Tibial artery (tissue), 4 donors: Measurements from ENCODE around the gene TDRKH.

Experiments
- DNase-seq, 2 donors: peaks; one replicate each; pipeline ENCODE4 v3.0.0-alpha.2; 2019
- H3K27ac ChIP-seq, 2 donors: fragments of 200-600 bp; sonication (generic) in 1 of 2; 1 replicate in 1 of 2; 2 replicates in 1 of 2; pipeline ENCODE4 v1.5.1; 2018 to 2019; ENCODE audit warnings: mild to moderate bottlenecking in 1 of 2
- H3K27me3 ChIP-seq, 2 donors: fragments of 200-600 bp; sonication (generic) in 1 of 2; one replicate each; pipeline versions ENCODE4 v1.5.1 to v1.6.0; 2016 to 2019
- H3K36me3 ChIP-seq, 3 donors: fragments of 200-600 bp; sonication (generic) in 2 of 3; one replicate each; pipeline ENCODE4 v1.5.1; 2016 to 2019; ENCODE audit warnings: mild to moderate bottlenecking in 2 of 3
- H3K4me1 ChIP-seq, 4 donors: fragments of 200-600 bp; sonication (generic) in 2 of 4; 1 replicate in 3 of 4; 2 replicates in 1 of 4; pipeline ENCODE4 v1.5.1; 2016 to 2019
- H3K4me3 ChIP-seq, 2 donors: fragments of 200-600 bp; sonication (generic) in 1 of 2; 1 replicate in 1 of 2; 2 replicates in 1 of 2; pipeline ENCODE4 v1.5.1; 2018 to 2019; ENCODE audit warnings: mild to moderate bottlenecking in 2 of 2
- H3K9me3 ChIP-seq, 3 donors: fragments of 200-600 bp; sonication (generic) in 1 of 3; one replicate each; pipeline ENCODE4 v1.5.1; 2016 to 2019
- CTCF ChIP-seq, 2 experiments: fragments of 200-600 bp in 1 of 2; fragments of 450-650 bp in 1 of 2; IDR thresholded peaks; one replicate each; pipeline ENCODE4 v1.5.1; 2017 to 2019; ENCODE audit warnings: antibody characterized with exemption in 2 of 2, mild to moderate bottlenecking in 1 of 2, moderate library complexity in 1 of 2
- intact Hi-C: fragments of 100-400 bp; cut with DNase I; formaldehyde crosslinking; loops from one replicate; pipeline ENCODE4 v1.15.0; 2023; ENCODE audit warnings: low total_unique reads

The TDRKH gene

GRCh38 chr1:151832318-151832980 lies 42.1 kb upstream of the TDRKH start:
- Histone ChIP-seq H3K36me3 (no peaks in the 10 kb centered on the region), H3K4me3 (no peak overlapping the region), H3K4me1 (peaks cover 0 to 21% (median under 1%) of the 10 kb centered on the region in 4 donors), H3K27ac (no peak overlapping the region), H3K27me3 (peaks cover 0 to 67% of the 10 kb centered on the region in 2 donors), H3K9me3 (no peaks in the 10 kb centered on the region)
- no peak for TF ChIP-seq CTCF (IDR thresholded peaks at IDR 0.05)
- no peak for DNase-seq
- intact Hi-C loops, result no loop called here

GRCh38 chr1:151831605-151832004 lies 41.3 kb upstream of the TDRKH start, which contains the start of gene RORC:
RORC (minus strand) TSS chr1:151831802; CDS start chr1:151831764, 38 bp downstream.
- Histone ChIP-seq H3K4me3 (no peak within 1 kb of the TSS), H3K36me3 (no peaks in the 10 kb centered on the region), H3K27ac (no peak within 1 kb of the TSS), H3K27me3 (peaks cover 0 to 66% of the 10 kb centered on the region in 2 donors), H3K9me3 (no peaks in the 10 kb centered on the region), H3K4me1 (peaks cover 0 to 14% (median 0%) of the 10 kb centered on the region in 4 donors)
- no peak for DNase-seq
- intact Hi-C loops, result no loop called here
- no peak for TF ChIP-seq CTCF (IDR thresholded peaks at IDR 0.05)

- intact Hi-C loops, result no loop called here
- Histone ChIP-seq H3K4me1 (peaks cover 0 to 14% (median 0%) of the 10 kb centered on the region in 4 donors), H3K9me3 (no peaks in the 10 kb centered on the region), H3K36me3 (no peaks in the 10 kb centered on the region), H3K27ac (no peak overlapping the region), H3K27me3 (peaks cover 0 to 66% of the 10 kb centered on the region in 2 donors), H3K4me3 (no peak overlapping the region)
- DNase-seq, result no peak
- no peak for TF ChIP-seq CTCF (IDR thresholded peaks at IDR 0.05)
Observed at GRCh38 chr1:151831256-151831591, 40.9 kb upstream of the TDRKH start.

- Histone ChIP-seq H3K36me3 (no peaks in the 10 kb centered on the region), H3K9me3 (no peaks in the 10 kb centered on the region), H3K4me1 (peaks cover 0 to 14% (median 0%) of the 10 kb centered on the region in 4 donors), H3K4me3 (no peak overlapping the region), H3K27ac (no peak overlapping the region), H3K27me3 (peaks cover 0 to 58% of the 10 kb centered on the region in 2 donors)
- no peak for TF ChIP-seq CTCF (IDR thresholded peaks at IDR 0.05)
- DNase-seq, result no peak
- intact Hi-C loops, result no loop called here
Observed at GRCh38 chr1:151830055-151830454, 39.8 kb upstream of the TDRKH start.

GRCh38 chr1:151829352-151830046 lies 39.2 kb upstream of the TDRKH start:
- Histone ChIP-seq H3K27ac (no peak overlapping the region), H3K4me1 (peaks cover 0 to 14% (median 0%) of the 10 kb centered on the region in 4 donors), H3K27me3 (peaks cover 0 to 56% of the 10 kb centered on the region in 2 donors), H3K4me3 (no peak overlapping the region), H3K9me3 (no peaks in the 10 kb centered on the region), H3K36me3 (no peaks in the 10 kb centered on the region)
- intact Hi-C loops, result no loop called here
- no peak for DNase-seq
- TF ChIP-seq CTCF (IDR thresholded peaks at IDR 0.05), result no peak
